Measurements from ENCODE around the gene MTSS2.

MTSS2 gene

DNA sequence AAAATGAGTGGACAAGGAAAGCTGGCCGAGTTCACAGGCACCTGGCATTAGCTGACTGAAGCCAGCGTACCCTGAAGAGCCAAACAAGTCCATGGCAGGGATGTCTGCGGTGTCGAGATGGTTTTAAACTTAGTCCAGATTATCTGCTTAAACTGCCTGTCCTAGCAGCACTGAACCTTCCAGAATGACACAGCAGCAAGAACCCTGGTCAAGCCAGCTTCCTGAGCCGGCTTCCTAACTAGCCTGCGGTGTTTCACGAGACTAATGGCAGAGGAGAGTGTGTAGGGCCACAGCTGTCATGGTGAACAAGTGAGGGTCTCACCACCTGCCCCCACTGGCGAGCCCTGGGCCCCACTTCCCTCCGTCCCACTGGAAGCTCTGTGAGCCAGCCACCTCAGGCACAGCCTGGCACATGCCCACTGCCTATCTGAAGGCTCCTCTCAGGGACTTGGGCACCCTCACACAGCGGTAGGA, 28.8 kb upstream of the MTSS2 start:
- DNase-seq = peak in 2 of 58 donors; percentile 52 to 59

DNA sequence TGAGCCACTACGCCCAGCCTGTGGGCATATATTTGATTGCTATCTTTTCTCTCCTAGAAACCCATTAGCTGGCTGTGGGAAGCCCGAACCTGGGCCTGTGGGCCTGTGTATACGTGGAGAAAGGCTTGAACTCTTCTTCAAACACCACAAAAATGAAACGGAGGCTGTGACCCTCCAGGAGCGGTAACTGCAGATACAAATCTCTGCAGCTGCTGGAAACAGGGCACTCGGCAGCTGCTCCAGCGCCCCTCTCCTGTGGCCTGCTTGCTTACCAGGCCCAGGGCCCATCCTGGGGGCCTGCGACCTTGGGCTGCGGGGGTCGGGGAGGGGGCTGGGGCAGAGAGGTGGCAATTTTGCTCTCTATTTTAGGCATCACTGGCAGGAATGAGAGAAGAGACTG, 28.0 kb upstream of the MTSS2 start:
- DNase-seq = no peak

DNA sequence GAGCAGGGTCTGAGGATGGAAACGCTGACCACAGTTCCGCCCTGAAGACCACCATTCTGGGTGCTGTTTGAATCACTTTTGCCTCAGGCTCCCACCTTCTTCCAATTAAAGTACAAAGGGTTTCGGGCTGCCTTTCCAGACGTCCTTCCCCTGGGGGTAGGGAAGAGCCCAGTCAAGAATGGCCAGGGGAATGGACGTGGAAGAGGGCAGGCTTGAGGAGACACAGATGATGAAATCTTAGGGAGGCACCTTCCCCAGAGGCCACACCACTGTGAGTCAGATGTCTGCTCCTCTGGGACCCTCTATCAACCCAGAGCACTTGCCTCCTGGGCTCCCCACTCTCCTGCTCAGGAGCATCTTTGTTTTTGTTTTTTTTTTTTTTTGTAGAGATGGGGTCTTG, 27.5 kb upstream of the MTSS2 start:
- no peak for DNase-seq

DNA sequence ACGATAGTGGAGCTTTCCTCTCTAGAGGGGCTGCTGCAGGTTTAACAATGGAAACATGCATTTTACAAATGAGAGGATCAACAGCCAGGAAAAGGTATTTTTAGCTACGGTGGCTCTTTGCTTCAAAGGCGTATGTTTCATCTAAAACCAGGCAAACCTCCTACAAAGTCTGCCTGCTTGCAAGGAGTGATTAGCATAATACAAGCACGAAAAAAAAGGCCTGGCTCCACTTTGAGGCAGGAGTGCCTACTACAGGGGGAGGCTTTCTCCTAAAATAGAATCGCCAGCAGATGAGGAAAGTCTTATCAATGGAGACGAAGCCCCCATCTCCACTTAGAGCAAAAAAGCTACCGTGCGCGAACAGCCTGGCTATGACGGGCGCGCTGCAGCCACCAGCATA, 27.1 kb upstream of the MTSS2 start:
- peak in 13 of 58 donors; percentile 15 to 60 (median 31) for DNase-seq

DNA sequence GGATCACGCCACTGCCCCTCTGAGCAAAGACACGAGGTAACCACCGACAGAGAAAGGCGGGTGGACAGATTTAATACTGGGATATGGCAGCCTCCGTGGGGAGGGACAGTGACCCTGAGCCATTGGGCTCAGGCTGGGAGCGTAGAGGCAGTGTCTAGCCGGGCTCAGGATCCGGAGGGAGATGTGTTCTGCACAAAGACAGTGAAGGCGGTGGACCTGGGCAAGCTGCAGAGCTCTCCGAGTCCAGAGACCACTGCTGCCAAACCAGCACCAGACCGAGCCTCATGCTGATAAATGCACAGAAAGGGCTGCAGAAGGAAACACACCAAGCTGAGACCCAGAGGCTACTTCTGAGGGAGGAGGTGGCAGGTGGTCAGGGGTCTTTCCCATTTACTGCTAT, 26.5 kb upstream of the MTSS2 start:
- DNase-seq = no peak

DNA sequence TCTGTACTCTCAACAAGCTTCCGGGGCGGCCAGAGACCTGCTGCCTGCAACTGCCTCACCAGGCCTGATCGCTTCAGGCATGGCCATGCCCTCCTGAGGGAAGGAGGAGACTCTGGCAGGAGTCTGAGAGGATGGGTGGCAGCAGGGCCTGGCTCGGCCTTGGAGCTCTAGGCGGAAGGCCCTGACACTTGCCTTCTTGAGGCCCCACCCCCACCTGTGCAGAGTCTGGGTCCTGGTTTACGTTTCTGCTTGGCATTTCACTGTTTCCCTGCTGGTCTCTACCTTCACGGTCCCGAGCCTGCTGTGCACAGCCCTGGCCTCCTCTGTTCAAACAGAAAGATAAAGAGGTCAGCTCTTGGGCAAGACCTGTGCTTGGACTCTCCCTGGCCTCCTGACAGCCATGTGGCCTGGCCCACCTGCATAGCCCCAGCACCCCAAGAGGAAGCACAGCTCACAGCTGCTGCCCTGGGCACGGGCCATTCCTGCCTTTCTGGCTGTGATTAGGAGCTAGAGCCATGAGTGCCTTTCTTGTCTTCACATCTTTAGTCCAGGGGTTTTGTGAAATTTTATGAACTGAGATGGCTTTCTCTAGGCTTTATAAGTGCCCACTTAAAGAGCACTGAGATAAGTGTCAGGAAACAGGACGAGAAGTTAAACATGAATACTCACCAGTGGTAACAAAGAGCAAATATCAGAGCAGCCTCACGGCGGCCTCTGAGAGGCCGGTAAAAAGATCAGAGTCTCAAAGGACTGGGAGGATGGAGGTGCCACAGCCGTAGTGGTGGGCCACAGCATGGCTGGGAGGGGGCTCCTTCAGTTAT, 25.6 kb upstream of the MTSS2 start:
- no peak for DNase-seq

DNA sequence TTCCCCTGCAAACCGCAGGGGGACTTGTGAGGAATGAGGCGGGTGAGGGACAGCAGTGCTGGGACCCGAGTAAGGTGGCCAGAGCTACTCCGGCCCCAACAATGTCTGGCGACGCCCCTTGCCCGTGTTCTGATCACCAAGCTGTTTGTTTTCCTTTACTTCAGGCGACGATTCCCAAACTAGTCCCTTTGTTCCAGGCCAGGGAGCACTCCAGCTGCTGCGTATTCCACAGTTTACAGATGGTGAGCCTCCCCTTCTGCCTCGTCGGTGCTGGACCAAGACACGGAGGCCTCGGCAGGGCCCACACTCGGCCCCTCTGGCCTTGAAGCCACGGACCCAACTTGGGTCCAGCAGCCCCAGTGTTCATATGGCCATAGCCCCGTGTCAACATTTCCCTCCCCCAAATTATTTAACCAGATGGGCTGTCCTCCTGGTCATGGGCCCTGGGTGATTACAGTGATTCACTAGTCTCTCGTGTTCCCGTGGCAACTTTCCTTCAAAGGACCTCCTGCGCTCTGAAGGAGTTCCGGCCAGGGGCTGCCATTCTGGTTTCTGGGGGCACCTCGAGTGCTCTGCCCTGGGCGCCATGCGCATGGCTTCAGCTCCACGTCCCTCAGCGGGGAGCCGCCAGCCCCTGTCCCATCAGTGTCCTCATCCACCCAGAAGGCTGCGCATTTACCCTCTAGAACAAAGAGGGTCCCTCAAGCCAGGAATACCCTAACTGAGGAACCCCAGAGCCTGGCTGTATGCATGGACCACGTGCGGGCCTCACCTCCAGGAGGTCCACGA, 24.8 kb upstream of the MTSS2 start:
- no peak for DNase-seq

DNA sequence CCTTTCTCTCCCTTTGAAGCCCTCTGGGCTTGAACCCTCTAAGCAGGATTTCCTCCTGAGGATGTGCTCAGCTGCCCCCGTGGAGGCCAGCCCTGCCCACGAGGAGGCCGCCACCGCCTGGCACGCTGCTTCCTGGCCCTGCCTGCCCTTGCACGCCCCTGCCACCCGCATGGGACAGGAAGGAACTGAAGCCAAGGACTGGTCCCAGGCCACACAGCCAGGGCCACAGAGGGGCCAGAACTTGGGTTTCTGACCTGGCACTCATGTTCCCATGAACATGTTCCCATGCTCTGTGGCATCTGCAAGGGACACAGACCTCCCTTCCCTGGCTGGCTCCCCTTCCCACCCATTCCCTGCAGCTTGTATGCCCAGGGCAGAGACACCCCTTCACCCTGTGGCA, 24.1 kb upstream of the MTSS2 start:
- no peak for DNase-seq

DNA sequence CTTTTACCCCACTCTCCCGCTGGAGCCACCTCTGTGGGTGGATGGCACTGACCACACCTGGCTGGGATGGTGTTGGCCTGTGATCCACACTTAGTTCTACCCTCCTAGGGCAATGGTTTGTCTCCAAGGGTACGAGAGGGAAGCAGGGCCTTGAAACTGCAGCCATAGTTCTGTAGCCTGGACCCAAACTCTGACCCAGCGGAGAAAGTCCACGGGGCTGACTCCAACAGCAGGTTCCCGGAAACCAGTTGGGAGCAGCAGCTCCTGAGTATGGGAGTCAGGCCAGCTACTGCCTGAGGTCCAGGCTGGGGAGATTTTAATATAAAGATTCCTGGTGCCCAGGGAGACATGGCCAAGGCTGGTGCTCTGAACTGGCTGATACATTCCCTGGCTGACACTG, 23.6 kb upstream of the MTSS2 start:
- no peak for DNase-seq

DNA sequence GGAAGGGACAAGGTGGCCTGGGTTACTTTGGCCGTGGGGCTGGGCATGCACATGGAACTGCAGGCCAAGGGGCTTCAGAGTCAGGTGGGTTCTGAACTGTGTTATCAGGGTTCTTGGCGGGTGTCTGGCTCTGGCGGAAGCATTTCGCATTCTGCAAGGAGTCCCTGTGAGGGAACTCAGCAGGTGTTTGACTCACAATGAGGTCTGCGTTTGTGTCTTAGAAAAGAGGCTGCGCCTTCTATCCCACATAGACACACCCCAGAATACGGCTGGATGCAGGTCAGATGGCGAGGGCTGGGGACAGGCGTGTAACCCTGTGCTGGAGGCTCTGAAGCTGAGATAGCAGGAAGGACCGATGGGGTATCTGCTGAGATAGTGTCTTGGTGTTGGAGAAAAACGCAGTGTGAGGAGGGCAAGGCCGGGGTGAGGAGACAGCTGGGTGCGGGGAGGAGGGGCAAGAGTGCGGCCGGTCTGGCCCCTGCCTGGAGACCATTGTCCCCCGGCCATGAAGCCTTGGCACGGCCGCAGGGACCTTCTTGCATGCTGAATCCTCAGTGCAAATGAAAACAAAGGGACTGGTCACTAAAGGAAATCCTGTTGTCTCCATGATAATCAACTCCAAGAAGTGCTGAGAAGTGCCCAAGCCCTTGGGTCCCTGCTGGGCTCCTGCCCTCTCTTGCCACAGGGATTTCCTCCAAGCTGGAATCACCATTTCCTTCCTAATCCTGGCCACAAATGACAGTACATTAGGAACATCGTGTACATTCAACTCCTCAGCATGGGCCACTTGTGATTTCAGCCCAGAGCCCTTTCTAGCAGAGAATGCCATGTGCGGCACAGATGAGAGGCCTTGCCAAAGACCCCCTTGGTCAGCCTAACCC, 22.8 kb upstream of the MTSS2 start:
- DNase-seq = no peak

DNA sequence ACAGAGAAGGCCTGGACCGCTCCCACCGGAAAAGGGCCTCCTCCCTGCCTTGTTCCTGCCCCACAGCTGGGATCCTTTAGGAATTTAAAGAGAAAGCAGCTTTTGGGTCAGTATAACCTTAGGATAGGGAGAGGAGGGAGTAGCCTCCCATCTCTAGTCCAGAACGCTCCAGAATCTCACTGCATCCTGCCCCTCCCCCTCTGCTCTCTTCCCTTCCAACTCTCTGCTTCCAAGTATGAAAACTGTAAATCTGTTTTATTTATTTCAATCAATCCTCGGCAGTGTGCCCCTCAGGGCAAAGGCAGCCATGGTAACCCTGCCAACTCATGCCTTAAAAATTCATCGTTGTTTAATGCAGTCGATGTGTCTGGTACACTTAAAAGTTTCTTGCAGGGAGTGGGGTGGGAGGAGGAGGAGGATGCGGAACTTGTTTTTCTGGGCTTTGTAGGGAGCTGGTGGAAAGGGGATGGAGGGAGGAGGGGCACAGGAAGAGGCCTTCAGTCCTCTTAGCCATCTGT, 21.2 kb upstream of the MTSS2 start:
- no peak for DNase-seq

DNA sequence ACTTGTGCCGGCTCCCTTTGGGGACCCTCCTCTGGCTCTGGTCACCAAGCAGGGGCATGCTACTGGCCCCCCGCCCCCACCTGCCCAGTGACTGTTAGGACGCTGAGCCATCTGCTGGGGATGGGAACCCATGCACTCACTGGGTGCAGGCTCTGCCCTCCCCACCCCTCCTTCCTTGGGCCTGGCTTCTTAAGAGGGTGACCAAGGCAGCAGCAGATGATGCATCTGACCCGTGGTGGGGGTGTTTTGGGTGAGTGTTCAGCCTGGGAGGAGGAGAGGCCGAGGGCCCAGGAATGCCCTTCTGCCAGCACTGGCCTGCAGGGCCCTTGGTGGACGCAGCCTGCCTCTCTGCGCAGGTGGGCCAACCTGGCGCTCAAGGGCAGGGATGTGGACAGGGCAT, 19.2 kb upstream of the MTSS2 start:
- DNase-seq = no peak

DNA sequence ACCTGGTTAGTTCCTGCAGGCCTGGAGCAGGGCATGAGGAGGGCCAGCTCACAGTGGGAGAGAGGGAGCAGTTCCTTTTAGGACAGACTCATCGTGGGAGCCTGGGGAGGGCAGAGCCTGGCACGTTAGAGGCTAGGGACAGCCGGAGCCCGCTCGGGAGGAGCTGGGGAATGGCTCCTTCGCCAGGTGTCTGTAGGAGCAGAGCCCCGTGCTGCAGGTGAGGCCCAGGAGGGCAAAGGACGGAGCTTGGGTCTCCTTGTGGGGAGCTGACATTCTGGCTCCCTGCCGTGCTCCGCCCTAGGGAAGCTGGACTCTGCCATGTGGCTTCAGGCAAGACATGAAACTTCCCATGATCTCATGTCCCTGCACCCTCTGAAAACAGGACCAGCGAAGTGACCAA, 18.7 kb upstream of the MTSS2 start:
- DNase-seq = no peak

DNA sequence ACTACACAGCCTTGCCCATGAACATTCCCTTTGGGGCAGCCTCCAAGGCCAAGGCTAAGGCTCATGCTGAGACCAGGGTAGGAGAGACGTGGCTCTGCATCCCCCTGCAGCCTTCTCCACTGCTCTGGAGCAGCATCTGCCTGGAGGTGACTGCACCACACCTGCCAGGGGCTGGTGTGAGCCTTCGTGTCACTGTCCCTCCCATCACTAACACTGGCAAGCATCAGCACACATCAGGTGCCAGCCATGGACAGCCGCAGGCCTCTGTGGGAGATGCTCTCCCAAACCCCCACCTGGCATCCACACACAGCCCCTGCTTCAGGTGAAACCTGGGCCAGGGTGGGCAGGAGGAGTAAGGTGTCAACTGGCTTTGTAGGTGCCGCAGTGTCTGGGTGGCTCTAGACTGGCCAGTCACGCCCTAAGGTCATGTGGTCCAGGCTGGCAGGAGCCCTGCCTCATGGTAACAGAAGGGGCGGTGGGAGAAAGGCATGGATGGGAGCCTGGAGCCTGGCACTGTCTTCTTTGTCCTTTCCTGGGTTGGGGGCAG, 18.1 kb upstream of the MTSS2 start:
- DNase-seq = no peak

DNA sequence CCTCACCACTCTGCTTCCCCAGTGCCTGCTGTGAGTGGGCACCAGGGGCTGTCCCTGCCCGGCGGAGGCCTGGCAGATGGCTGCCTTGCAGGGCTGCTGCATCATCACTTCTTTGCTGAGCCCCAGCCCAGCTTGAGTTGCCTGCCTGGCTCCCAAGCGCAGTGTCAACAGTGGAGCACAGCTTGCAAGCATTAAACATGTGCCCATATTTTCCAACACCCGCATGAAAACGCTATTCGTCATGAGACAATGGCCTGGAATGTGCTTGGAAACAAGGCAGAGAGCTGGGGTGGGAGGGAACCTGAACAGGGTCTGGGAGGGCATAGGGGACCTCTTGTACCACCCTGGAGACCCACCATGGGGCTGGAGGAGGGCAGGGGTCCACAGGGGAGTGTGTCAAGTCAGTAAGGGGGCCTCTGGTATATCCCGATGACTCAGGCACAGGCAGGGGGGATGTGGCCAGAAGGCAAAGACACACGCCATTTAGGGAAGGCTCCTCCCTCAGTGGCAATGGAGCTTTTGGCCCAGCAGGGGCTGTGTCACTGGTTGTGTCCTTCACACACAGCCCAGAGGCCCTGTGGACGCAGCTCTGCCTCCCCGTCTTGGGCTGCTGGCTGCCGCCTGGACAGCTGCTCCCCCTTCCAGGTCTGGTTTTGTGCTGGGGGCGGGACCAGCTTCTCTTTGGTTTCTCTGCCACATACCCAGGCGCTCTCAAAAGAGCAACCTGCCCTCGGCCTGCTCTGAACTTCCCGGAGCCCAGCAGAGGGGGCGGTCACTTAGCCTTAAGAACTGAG, 17.4 kb upstream of the MTSS2 start:
- DNase-seq = peak in 42 of 58 donors; percentile 18 to 87 (median 56)

DNA sequence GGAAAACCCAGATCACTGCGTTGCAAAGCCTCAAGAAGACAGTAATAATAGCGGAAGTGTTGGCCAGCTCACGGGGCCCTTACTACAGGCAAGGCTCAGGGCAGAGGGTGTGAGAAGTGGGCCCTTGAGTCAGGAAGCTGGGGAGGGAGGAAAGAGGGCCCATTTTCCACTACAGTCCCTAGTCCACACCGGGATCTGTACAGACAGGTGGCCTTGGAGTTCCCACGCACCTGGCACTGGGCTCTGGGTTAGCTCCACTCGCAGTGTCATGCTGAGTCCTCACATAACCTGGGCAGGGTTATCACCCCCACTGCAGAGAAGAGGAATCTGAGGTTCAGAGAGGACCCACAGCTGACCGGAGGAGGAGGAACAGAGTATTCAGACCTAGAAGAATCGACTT, 16.8 kb upstream of the MTSS2 start:
- no peak for DNase-seq

DNA sequence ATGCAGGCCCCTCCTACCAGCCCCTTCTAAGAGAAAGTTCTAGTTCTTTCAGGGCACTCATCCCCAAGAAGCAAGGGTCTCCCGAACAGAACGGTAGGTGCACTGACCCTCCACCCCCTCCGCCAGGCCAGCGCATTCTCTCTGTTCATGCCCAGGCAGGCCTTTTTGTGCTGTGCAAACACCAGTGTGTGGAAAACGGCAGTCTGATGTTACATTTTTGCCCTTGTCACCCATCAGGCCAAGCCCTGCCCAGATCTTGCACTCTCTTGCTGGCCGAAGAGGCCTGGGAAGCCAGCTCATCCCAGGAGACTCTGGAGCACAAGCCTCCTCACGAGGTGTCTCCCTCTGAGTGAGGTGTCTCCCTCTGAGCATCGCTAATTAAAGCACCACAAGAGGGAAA, 16.1 kb upstream of the MTSS2 start:
- DNase-seq = no peak

DNA sequence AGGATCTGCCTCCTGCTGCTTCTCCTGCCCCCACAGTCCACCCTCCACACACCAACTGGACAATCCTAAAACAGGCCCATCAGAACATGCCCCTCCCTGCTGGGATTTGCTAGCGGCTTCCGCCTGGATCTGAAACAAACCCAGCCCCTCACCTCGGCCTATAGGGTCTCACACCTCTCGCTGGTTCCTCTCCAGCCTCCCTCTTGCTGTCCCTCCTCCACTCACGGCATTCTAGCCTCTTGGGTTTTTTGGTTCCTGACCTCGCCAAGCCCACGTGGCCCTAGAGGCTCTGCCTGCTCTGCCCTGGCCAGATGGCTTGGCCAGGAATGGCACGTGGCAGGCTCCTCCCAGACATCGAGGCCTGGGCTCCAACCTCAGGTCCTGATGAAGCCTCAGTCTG, 15.7 kb upstream of the MTSS2 start:
- no peak for DNase-seq

DNA sequence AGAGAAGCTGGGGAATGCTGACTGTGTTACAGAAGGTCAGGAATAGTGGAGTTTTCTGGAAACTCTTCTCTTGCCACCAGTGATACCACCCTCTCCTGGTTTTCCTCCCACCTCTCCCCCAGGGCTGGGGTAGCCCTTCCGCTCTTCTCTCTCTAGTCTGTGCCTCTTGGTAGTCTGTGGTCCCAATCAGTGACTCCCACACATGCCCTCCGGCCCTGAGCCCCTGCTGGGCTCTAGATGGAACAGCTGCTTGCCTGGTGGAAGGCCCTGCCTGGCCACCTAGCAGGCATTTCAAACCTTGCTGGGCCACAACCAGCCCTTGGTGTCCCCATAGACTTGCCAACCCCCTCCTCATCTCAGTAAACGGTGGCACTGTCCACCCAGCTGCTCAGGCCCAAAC, 15.2 kb upstream of the MTSS2 start:
- DNase-seq = no peak

Data from anterior cingulate cortex (tissue), 58 donors.